ENCODE measurements around the gene DMRTC2. TPM values are rescaled to one million over a fixed set of nuclear protein-coding genes. Genes with fewer than 3 reads are reported as not detected.

Gene DMRTC2
- total RNA-seq, 1 donor from 2014 or later: not detected

DNA sequence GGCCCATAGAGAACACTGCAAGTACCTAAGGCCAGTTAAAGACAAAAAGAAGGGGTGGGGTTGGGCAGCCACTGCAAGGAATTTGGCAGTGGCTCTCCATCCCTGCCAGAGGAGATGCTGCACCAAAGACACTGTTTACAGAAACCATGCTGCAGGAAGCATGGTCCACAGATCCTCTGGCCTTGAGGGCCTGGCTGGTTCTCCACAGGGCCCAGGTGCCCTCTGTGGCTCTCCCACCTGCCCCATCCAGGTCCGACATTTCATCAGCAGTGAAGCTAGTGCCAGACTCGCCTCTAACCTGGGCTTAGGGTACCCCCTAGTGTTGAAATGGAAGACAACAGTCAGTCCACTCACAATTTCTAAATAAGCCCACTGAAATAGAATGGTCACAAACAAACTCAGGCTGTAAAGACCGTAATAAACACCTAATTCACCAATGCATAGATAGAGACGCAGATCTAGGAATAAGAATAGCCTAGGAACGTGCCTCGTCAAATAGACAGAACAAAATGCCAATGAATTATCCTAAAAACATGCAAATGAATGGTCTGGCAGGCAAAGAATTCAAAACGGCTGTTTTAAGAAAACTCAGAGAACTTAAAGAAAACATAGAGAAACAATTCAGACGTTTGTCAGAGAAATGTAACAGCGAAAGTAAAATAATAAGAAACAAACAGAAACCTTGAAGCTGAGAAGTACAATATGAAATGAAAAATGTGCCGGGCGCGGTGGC is 23.7 kb upstream of the DMRTC2 start:
- TF ChIP-seq, protein P1, sequence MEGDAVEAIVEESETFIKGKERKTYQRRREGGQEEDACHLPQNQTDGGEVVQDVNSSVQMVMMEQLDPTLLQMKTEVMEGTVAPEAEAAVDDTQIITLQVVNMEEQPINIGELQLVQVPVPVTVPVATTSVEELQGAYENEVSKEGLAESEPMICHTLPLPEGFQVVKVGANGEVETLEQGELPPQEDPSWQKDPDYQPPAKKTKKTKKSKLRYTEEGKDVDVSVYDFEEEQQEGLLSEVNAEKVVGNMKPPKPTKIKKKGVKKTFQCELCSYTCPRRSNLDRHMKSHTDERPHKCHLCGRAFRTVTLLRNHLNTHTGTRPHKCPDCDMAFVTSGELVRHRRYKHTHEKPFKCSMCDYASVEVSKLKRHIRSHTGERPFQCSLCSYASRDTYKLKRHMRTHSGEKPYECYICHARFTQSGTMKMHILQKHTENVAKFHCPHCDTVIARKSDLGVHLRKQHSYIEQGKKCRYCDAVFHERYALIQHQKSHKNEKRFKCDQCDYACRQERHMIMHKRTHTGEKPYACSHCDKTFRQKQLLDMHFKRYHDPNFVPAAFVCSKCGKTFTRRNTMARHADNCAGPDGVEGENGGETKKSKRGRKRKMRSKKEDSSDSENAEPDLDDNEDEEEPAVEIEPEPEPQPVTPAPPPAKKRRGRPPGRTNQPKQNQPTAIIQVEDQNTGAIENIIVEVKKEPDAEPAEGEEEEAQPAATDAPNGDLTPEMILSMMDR (IDR thresholded peaks at IDR 0.05; ENCODE audit: borderline replicate concordance): peak; percentile 56
- peaks cover 75% of the 10 kb centered on the region for H3K27me3 ChIP-seq (ENCODE audit: low read depth)
- intact Hi-C loops (cut with micrococcal nuclease): no loop called here

GRCh38 chr19:41837981-41838708 is 6.7 kb upstream of the DMRTC2 start:
- H3K4me1 ChIP-seq: no peaks in the 10 kb centered on the region
- H3K27me3 ChIP-seq (ENCODE audit: low read depth): peaks cover 97% of the 10 kb centered on the region
- no peak overlapping the region for H3K4me3 ChIP-seq
- H3K9me3 ChIP-seq (replicated peaks): no peaks in the 10 kb centered on the region
- no peaks in the 10 kb centered on the region for H3K36me3 ChIP-seq
- intact Hi-C loops (cut with micrococcal nuclease): no loop called here
- TF ChIP-seq, protein P1 (IDR thresholded peaks at IDR 0.05; ENCODE audit: borderline replicate concordance): no peak
- no peak overlapping the region for H3K27ac ChIP-seq (replicated peaks)
- DNase-seq: no peak

More for the DNA sequence above, 23.7 kb upstream of the DMRTC2 start:
- H3K4me3 ChIP-seq: no peak overlapping the region
- peaks cover 1% of the 10 kb centered on the region for H3K9me3 ChIP-seq (replicated peaks)
- H3K27ac ChIP-seq (replicated peaks): no peak overlapping the region
- no peaks in the 10 kb centered on the region for H3K4me1 ChIP-seq
- H3K36me3 ChIP-seq: no peaks in the 10 kb centered on the region
- DNase-seq: no peak

DNA sequence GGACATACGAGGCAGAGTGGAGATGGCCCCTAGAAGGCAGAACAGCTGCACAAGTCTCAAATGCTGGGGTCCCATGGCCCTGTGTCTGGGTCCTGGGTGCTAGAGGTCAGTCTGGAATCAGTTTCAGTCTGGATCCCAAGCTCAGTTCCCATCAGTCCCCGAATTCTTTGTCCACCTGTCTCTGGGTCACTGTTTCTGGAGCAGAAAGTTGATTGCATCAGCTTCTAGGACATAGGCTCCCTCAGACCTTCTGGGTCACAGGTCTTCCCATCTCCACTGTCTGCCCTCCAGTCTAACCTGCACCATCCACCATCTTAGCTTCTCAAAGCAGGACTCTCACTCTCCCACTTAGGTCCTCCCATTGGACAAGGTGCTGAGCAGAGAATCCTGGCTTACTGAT is 5.6 kb upstream of the DMRTC2 start:
- H3K4me3 ChIP-seq: no peak overlapping the region
- TF ChIP-seq, protein P1 (IDR thresholded peaks at IDR 0.05; ENCODE audit: borderline replicate concordance): no peak
- no peaks in the 10 kb centered on the region for H3K36me3 ChIP-seq
- no peaks in the 10 kb centered on the region for H3K9me3 ChIP-seq (replicated peaks)
- intact Hi-C loops (cut with micrococcal nuclease): no loop called here
- no peak for DNase-seq
- H3K27ac ChIP-seq (replicated peaks): no peak overlapping the region
- H3K4me1 ChIP-seq: no peaks in the 10 kb centered on the region
- peaks cover 100% of the 10 kb centered on the region for H3K27me3 ChIP-seq (ENCODE audit: low read depth)

DNA sequence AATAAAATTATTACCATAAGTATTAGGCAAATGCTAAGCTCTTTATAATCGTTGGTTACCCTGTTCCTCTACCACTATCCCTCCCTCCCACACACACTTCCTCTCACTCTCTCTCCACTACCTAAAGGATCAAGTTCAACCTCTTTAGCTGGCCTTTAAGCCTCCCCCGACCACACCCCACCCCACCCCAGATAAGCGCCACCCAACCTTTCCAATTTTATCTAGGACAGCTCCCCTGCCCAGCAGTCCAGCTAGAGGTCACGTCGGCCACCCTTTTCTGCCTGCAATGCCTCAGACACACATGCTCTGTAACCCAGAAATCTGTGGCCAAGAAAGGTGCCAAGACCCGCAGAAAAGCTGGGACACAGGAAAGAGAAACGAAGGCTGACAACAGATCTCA is 1.5 kb upstream of the DMRTC2 start:
- Histone ChIP-seq H3K9me3 (replicated peaks) (no peaks in the 10 kb centered on the region), H3K4me3 (no peak overlapping the region), H3K36me3 (no peaks in the 10 kb centered on the region), H3K4me1 (no peaks in the 10 kb centered on the region), H3K27me3 (ENCODE audit: low read depth) (peaks cover 86% of the 10 kb centered on the region), H3K27ac (replicated peaks) (no peak overlapping the region)
- intact Hi-C loops (cut with micrococcal nuclease): no loop called here
- DNase-seq: no peak
- TF ChIP-seq, protein P1 (IDR thresholded peaks at IDR 0.05; ENCODE audit: borderline replicate concordance): no peak

- Histone ChIP-seq H3K36me3 (no peaks in the 10 kb centered on the region), H3K27ac (replicated peaks) (no peak within 1 kb of the TSS), H3K4me1 (no peaks in the 10 kb centered on the region), H3K27me3 (ENCODE audit: low read depth) (peaks cover 84% of the 10 kb centered on the region), H3K9me3 (replicated peaks) (no peaks in the 10 kb centered on the region), H3K4me3 (no peak within 1 kb of the TSS)
- no peak for DNase-seq
- intact Hi-C loops (cut with micrococcal nuclease): no loop called here
- TF ChIP-seq, protein P1 (IDR thresholded peaks at IDR 0.05; ENCODE audit: borderline replicate concordance): no peak
These were observed 241 bp upstream of the DMRTC2 start, which contains the start of gene LYPD4 for GRCh38 chr19:41844601-41845000. Gene LYPD4, minus strand, starts transcription at chr19:41844683. Its CDS starts 5,398 bp downstream, at chr19:41839285.
